NCI-H82 (cell line): ENCODE results near the gene FYCO1.

Experiments used
- DNase-seq: peaks from one replicate; lab custom pipeline; 2025; lab: John Stamatoyannopoulos, UW

FYCO1 gene

GRCh38 chr3:45984331-45985312 lies 11.0 kb downstream of the FYCO1 start:
- no peak for DNase-seq

- no peak for DNase-seq
Observed at GRCh38 chr3:45983770-45984169, 11.9 kb downstream of the FYCO1 start.

- no peak for DNase-seq
Observed at GRCh38 chr3:45981346-45982074, 14.1 kb downstream of the FYCO1 start.

- DNase-seq = no peak
Observed at GRCh38 chr3:45980819-45981218, 14.8 kb downstream of the FYCO1 start.

- DNase-seq = no peak
Observed at GRCh38 chr3:45980229-45980813, 15.3 kb downstream of the FYCO1 start.

GRCh38 chr3:45979378-45979777 lies 16.2 kb downstream of the FYCO1 start:
- no peak for DNase-seq

- DNase-seq = no peak
Observed at GRCh38 chr3:45978006-45978761, 17.4 kb downstream of the FYCO1 start.

GRCh38 chr3:45976191-45977091 lies 19.2 kb downstream of the FYCO1 start:
- no peak for DNase-seq

- DNase-seq = no peak
Observed at GRCh38 chr3:45975686-45976085, 19.9 kb downstream of the FYCO1 start.

GRCh38 chr3:45974686-45975085 lies 20.9 kb downstream of the FYCO1 start:
- no peak for DNase-seq

- no peak for DNase-seq
Observed at GRCh38 chr3:45972534-45973402, 22.9 kb downstream of the FYCO1 start.

GRCh38 chr3:45969953-45970352 lies 25.7 kb downstream of the FYCO1 start:
- DNase-seq = no peak

- no peak for DNase-seq
Observed at GRCh38 chr3:45969116-45969515, 26.5 kb downstream of the FYCO1 start.

GRCh38 chr3:45968706-45969105 lies 26.9 kb downstream of the FYCO1 start:
- no peak for DNase-seq

- no peak for DNase-seq
Observed at GRCh38 chr3:45968149-45968548, 27.5 kb downstream of the FYCO1 start.

GRCh38 chr3:45967724-45968123 lies 27.9 kb downstream of the FYCO1 start:
- no peak for DNase-seq

GRCh38 chr3:45966950-45967640 lies 28.5 kb downstream of the FYCO1 start:
- no peak for DNase-seq

GRCh38 chr3:45966371-45966791 lies 29.2 kb downstream of the FYCO1 start:
- DNase-seq = no peak

- no peak for DNase-seq
Observed at GRCh38 chr3:45965653-45966052, 30.0 kb downstream of the FYCO1 start.
